OCI-LY7 (cell line): Measurements from ENCODE around the gene RAF1. TPM values are rescaled to one million over a fixed set of nuclear protein-coding genes. Genes with fewer than 3 reads are reported as not detected.

Source experiments
- BruUV-seq: library from RNA; stranded (reverse); fragments of 400-500 nt; replicated peaks from 2 replicates; lab custom pipeline; 2021; lab: Mats Ljungman, UMichigan
- CTCF ChIA-PET: fragments of 300-600 bp; sonication (Branson Sonifier 250); formaldehyde crosslinking; loops from one replicate; lab custom pipeline; 2022; ENCODE audit warnings: antibody characterized with exemption; ENCODE audit not compliant: unreplicated experiment; lab: Charles Lee
- POLR2A ChIA-PET: fragments of 300-600 bp; sonication (Branson Sonifier 250); formaldehyde crosslinking; loops from one replicate; lab custom pipeline; 2022; ENCODE audit warnings: antibody characterized with exemption; lab: Charles Lee
- DNase-seq: peaks from one replicate; pipeline ENCODE4 v3.0.0-alpha.2; 2015; ENCODE audit warnings: low spot score
- H2AFZ ChIP-seq: fragments of 200-600 bp; sonication (generic), shearing (Covaris generic); 2 replicates; pipeline ENCODE4 v1.6.1; 2014; ENCODE audit warnings: mild to moderate bottlenecking, antibody characterized with exemption, low read length, moderate library complexity
- H3K27ac ChIP-seq: fragments of 200-600 bp; sonication (generic); 2 replicates; pipeline ENCODE4 v1.5.1; 2014; ENCODE audit warnings: mixed run types, low read depth, mild to moderate bottlenecking, moderate library complexity, low read length, inconsistent platforms; ENCODE audit not compliant: poor library complexity, severe bottlenecking
- H3K36me3 ChIP-seq: fragments of 200-600 bp; sonication (generic); 2 replicates; pipeline ENCODE4 v1.6.1; 2014; ENCODE audit warnings: mild to moderate bottlenecking, antibody characterized with exemption, low read length, moderate library complexity, mixed read lengths; ENCODE audit not compliant: insufficient read depth
- H3K4me1 ChIP-seq: fragments of 200-600 bp; sonication (generic); 2 replicates; pipeline ENCODE4 v1.5.1; 2014; ENCODE audit warnings: mild to moderate bottlenecking, low read length; ENCODE audit not compliant: insufficient read depth, poor library complexity, severe bottlenecking
- H3K4me2 ChIP-seq: fragments of 200-600 bp; sonication (generic); 2 replicates; pipeline ENCODE4 v1.6.1; 2014; ENCODE audit warnings: mild to moderate bottlenecking, low read length
- H3K4me3 ChIP-seq: fragments of 200-600 bp; sonication (generic); 2 replicates; pipeline ENCODE4 v1.5.1; 2014; ENCODE audit warnings: mild to moderate bottlenecking, low read depth, low read length; ENCODE audit not compliant: poor library complexity, severe bottlenecking
- H3K79me2 ChIP-seq: fragments of 200-600 bp; sonication (generic); 2 replicates; pipeline ENCODE4 v1.6.1; 2016; ENCODE audit warnings: low read depth, mild to moderate bottlenecking, low read length, moderate library complexity, mixed read lengths; ENCODE audit not compliant: insufficient read depth
- H3K9me2 ChIP-seq: fragments of 200-600 bp; sonication (generic); 2 replicates; pipeline ENCODE4 v1.6.1; 2016; ENCODE audit warnings: mild to moderate bottlenecking, low read length, mixed read lengths; ENCODE audit not compliant: insufficient read depth
- H3K9me3 ChIP-seq: fragments of 200-600 bp; sonication (generic); 2 replicates; pipeline ENCODE4 v1.6.1; 2014; ENCODE audit warnings: mild to moderate bottlenecking, mixed run types, low read length, mixed read lengths
- H4K20me1 ChIP-seq: fragments of 200-600 bp; sonication (generic); 2 replicates; pipeline ENCODE4 v1.6.1; 2014; ENCODE audit warnings: mild to moderate bottlenecking, antibody characterized with exemption, low read length, moderate library complexity, mixed read lengths; ENCODE audit not compliant: insufficient read depth
- EZH2phosphoT487 ChIP-seq: fragments of 200-600 bp; sonication (generic); IDR thresholded peaks from 2 replicates; pipeline ENCODE4 v1.6.1; 2018; ENCODE audit warnings: low read depth, borderline replicate concordance, mild to moderate bottlenecking, mixed run types, antibody characterized with exemption, low read length, moderate library complexity, mixed read lengths
- intact Hi-C: fragments of 100-400 bp; cut with micrococcal nuclease; formaldehyde crosslinking; loops from one replicate; pipeline ENCODE4 v1.10.0; 2022; ENCODE audit not compliant: unreplicated experiment
- total RNA-seq, 2 experiments: library from RNA; depleted of rRNA in 1 of 2; stranded (reverse); fragments of >200 nt in 1 of 2; shearing (Covaris generic) in 1 of 2; gene quantifications; 2 replicates each; pipeline ENCODE4 v1.2.3, GENCODE V29; 2014 to 2022
- TF ChIP-seq, protein P1 (sequence below): fragments of 200-600 bp; sonication (generic); conservative IDR thresholded peaks from 2 replicates; pipeline ENCODE4 v1.5.1; 2014; ENCODE audit warnings: mild to moderate bottlenecking, antibody characterized with exemption, low read length, moderate library complexity, mixed read lengths

The RAF1 gene
- total RNA-seq, 2 experiments from 2014 or later: 88.0 to 90.8 TPM

DNA sequence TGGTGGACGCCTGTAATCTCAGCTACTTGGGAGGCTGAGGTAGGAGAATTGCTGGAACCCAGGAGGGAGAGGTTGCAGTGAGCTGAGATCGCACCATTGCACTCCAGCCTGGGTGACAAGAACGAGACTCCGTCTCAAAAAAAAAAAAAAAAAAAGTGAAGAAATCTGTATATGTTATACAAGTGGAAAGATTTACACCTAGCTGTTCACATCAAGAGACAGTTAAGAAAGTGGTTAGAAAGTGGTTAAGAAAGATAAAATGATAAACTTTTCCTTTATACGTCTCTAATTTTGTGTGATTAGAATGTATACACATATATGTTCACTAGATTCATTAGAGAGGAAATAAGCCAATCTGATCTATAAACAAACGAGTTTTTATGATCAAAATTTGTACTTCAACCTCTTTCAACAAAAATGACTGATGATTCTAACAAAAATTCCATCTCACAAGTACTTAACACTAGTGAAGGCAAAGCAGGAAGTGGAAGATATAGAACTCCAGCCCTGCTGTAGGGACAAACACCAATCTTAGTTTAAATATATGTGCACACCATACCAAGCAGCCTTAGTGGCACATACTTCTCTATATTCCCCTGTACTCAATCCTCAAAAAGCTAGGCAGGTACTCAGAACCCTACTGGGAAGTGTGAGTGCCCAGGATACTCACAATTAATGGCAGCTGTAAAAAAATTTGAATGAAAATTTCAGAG lies 51.2 kb downstream of the RAF1 start:
- no peaks in the 10 kb centered on the region for H3K9me2 ChIP-seq
- peaks cover 3% of the 10 kb centered on the region; the same call in 1 of the 2 replicates for H3K79me2 ChIP-seq
- TF ChIP-seq, protein P1, sequence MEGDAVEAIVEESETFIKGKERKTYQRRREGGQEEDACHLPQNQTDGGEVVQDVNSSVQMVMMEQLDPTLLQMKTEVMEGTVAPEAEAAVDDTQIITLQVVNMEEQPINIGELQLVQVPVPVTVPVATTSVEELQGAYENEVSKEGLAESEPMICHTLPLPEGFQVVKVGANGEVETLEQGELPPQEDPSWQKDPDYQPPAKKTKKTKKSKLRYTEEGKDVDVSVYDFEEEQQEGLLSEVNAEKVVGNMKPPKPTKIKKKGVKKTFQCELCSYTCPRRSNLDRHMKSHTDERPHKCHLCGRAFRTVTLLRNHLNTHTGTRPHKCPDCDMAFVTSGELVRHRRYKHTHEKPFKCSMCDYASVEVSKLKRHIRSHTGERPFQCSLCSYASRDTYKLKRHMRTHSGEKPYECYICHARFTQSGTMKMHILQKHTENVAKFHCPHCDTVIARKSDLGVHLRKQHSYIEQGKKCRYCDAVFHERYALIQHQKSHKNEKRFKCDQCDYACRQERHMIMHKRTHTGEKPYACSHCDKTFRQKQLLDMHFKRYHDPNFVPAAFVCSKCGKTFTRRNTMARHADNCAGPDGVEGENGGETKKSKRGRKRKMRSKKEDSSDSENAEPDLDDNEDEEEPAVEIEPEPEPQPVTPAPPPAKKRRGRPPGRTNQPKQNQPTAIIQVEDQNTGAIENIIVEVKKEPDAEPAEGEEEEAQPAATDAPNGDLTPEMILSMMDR: no peak
- TF ChIP-seq EZH2phosphoT487: no peak
- H4K20me1 ChIP-seq: no peaks in the 10 kb centered on the region
- no peak overlapping the region for H3K4me2 ChIP-seq
- no peak overlapping the region for H3K27ac ChIP-seq
- no peaks in the 10 kb centered on the region for H3K9me3 ChIP-seq
- DNase-seq: no peak
- H3K4me3 ChIP-seq: no peak overlapping the region
- no peak overlapping the region for H2AFZ ChIP-seq
- BruUV-seq: no TSS peak
- peaks cover 86% of the 10 kb centered on the region for H3K36me3 ChIP-seq
- intact Hi-C loops: loop anchor here (5.0 kb wide), 1 partner anchor 50 kb away; the partner anchor contains the start of gene RAF1
- CTCF ChIA-PET: no interaction called here
- H3K4me1 ChIP-seq: no peaks in the 10 kb centered on the region
- POLR2A ChIA-PET: no interaction called here

DNA sequence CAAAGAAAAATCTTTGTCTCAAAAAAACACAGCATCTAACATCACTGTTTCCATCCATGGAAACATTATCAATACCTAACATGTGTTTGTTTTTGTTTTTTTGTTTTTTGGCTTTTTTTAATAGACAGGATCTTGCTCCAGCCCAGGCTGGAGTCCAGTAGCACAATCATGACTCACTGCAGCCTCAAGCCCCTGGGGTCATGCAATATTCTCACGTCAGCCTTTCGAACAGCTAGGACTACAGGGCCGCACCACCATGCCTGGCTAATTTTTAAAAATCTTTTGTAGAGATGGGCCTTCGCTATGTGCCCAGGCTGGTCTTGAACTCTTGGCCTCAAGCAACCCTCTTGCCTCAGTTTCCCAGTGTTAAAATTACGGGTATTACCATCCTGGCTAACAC lies 52.8 kb downstream of the RAF1 start:
- POLR2A ChIA-PET: interaction anchor here (0.7 to 1.1 kb wide), 3 partner anchors 9 to 13 kb away, joined by 3 to 5 read pairs (median 4); no protein-coding TSS in a partner anchor
- DNase-seq: no peak
- Histone ChIP-seq H3K79me2 (no peaks in the 10 kb centered on the region; the same call in 1 of the 2 replicates), H3K9me2 (no peaks in the 10 kb centered on the region), H3K4me1 (no peaks in the 10 kb centered on the region), H3K27ac (no peak overlapping the region), H3K4me2 (no peak overlapping the region), H4K20me1 (no peaks in the 10 kb centered on the region), H3K4me3 (no peak overlapping the region), H3K9me3 (no peaks in the 10 kb centered on the region), H2AFZ (no peak overlapping the region), H3K36me3 (peaks cover 83% of the 10 kb centered on the region)
- intact Hi-C loops: loop anchor here (5.0 kb wide), 1 partner anchor 51 kb away; the partner anchor contains the start of gene RAF1
- CTCF ChIA-PET: no interaction called here
- TF ChIP-seq, protein P1: no peak
- TF ChIP-seq EZH2phosphoT487: no peak
- no TSS peak for BruUV-seq

DNA sequence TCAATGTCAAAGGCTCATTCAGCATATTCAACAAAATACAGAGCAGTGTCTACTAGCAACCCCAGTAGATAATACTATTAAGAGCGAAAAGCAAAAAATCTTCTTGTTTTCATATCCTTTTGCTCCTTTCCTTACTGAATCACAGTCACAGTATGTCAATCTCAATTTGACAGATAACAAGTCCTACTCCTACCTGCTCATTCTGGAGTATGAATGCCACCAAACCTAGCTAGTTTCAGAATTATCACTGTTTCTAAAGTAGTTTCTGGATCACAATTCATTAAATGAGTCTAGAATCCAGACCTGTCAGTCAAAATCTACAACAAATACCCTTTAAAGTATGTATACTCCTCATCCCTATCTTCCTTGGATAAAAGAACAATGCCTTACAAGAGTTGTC lies 55.5 kb downstream of the RAF1 start:
- intact Hi-C loops: no loop called here
- no peak overlapping the region for H3K27ac ChIP-seq
- H3K4me1 ChIP-seq: no peaks in the 10 kb centered on the region
- H3K9me3 ChIP-seq: no peaks in the 10 kb centered on the region
- no peak overlapping the region for H3K4me3 ChIP-seq
- TF ChIP-seq EZH2phosphoT487: no peak
- TF ChIP-seq, protein P1: no peak
- POLR2A ChIA-PET: no interaction called here
- H2AFZ ChIP-seq: no peak overlapping the region
- no peak for DNase-seq
- CTCF ChIA-PET: no interaction called here
- no peaks in the 10 kb centered on the region; the same call in 1 of the 2 replicates for H3K79me2 ChIP-seq
- BruUV-seq: no TSS peak
- no peaks in the 10 kb centered on the region for H4K20me1 ChIP-seq
- H3K36me3 ChIP-seq: peaks cover 85% of the 10 kb centered on the region
- H3K9me2 ChIP-seq: no peaks in the 10 kb centered on the region
- no peak overlapping the region for H3K4me2 ChIP-seq
